Activated gamma-delta T cell (primary cell): Measurements from ENCODE around the gene RBM20.
"Not testable (repeated sequence)": the region's sequence is repeated elsewhere in the genome, so short reads cannot be mapped to it uniquely, and the experiment has no call there.

Source experiments
- DNase-seq: peaks from one replicate; lab custom pipeline; 2025; lab: John Stamatoyannopoulos, UW

RBM20 gene

GRCh38 chr10:110765513-110766319 lies 121.6 kb downstream of the RBM20 start:
- no peak for DNase-seq

DNA sequence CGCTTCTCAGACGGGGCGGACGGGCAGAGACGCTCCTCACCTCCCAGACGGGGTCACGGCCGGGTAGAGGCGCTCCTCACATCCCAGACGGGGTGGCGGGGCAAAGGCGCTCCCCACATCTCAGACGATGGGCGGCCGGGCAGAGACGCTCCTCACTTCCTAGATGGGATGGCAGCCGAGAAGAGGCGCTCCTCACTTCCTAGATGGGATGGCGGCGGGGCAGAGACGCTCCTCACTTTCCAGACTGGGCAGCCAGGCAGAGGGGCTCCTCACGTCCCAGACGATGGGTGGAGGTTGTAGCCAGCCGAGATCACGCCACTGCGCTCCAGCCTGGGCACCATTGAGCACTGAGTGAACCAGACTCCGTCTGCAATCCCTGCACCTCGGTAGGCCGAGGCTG lies 123.5 kb downstream of the RBM20 start:
- DNase-seq, result not testable (repeated sequence)

DNA sequence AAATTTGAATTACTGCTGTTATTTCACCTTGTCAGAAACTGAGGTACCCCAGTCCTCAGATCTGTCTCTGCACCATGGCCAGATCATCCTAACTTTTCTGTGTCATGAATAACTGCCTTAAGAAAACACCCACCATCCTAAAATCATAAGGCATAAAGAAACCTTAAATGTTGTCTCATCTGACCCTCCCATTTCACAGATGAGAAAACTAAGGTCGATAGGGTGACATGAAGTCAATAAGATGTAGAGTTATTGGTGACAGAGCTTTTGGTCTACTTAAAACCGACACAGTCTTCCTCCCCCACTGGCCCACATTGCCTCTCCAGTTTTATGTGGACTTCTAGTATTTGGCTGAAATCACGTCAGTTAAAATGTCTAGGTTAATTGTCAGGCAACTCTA lies 126.1 kb downstream of the RBM20 start:
- DNase-seq, result no peak

DNA sequence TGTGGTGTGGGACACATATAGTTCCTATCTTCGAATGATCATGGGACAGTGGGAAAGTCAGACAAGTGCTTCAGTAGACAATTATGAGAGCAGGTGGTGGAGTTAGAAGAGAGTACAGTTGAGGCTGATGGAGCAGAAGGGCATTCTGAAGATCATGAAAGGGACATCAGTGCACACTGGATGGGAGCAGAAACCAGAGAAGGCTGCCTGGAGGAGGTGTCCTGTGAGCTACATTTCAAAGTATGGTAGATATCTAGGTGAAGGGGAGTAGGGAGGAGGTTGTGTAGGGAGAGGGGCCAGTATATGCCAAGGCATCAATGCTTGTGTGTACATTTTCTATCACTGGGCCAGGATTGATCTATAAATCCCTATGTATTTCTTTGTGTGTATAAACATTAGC lies 127.3 kb downstream of the RBM20 start:
- no peak for DNase-seq

GRCh38 chr10:110771991-110772390 lies 127.9 kb downstream of the RBM20 start:
- DNase-seq, result no peak

GRCh38 chr10:110772454-110773025 lies 128.4 kb downstream of the RBM20 start:
- no peak for DNase-seq

DNA sequence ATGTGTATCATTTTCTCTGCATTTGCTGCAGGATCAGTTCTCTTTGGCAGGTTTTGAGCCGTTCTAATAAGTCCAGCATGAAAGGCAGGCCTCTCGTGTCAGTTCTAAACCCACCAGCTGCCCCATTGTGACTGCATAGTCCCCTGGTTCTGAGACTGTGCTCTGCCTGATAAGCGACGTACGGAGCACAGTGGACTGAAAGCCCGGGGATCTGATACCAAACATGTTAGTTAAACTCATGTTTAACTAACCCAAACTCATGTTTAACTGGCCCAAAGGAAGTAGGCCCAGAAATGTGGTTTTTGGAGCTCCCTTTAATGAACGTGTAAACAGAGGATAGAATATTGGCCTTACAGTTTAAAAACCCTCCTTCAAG lies 129.5 kb downstream of the RBM20 start:
- no peak for DNase-seq

- DNase-seq, result no peak
Observed at GRCh38 chr10:110774069-110775019, 130.2 kb downstream of the RBM20 start.

DNA sequence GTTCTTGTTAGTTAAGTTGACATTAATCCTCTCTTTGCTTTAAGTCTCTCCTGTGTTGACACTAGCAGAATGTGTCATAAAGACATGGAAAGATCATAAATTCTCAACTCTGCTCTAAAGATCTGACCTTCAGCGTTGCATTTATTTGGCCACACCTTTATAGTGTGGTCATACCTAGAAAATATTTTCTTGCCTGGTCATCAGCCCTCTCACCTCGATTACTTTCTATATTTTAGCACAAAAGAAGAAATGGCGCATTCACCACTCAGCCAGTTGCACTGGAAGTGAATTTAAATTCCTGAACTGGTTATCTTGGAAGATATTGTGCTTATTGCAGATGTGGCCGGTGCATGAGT lies 130.9 kb downstream of the RBM20 start:
- no peak for DNase-seq

DNA sequence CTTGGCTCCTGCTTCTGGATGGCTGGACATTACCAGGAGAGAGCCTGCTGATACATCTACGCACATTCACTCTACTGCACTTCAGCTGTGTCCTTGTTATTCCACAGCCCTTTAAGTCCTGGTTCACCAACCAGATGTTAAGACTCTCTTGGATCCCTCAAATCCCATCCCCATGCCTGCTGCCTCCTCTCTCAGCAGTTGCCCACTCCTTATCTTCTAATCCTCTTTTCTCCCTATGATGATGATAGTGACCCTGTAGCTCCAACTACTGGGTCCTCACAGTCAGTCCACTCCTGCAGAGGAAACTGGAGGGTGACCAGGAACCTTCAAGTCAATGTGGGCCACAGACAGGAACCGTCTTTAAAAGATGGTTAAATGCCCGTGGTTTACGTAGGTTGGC lies 131.3 kb downstream of the RBM20 start:
- no peak for DNase-seq

GRCh38 chr10:110777017-110777416 lies 132.9 kb downstream of the RBM20 start:
- no peak for DNase-seq

GRCh38 chr10:110777661-110778060 lies 133.5 kb downstream of the RBM20 start:
- no peak for DNase-seq

- DNase-seq, result no peak
Observed at GRCh38 chr10:110778211-110778610, 134.1 kb downstream of the RBM20 start.

- no peak for DNase-seq
Observed at GRCh38 chr10:110779489-110779888, 135.4 kb downstream of the RBM20 start.

DNA sequence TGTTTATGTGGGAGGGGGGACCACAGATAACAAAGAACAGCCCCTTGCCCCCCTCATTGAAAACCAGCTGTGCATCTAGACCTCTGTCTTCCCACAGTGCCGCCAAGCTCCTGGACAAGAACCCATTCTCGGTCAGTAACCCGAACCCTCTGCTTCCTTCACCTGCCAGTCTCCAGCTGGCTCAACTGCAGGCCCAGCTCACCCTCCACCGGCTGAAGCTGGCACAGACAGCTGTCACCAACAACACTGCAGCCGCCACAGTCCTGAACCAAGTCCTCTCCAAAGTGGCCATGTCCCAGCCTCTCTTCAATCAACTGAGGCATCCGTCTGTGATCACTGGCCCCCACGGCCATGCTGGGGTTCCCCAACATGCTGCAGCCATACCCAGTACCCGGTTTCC lies 136.6 kb downstream of the RBM20 start:
- no peak for DNase-seq

GRCh38 chr10:110781139-110781538 lies 137.0 kb downstream of the RBM20 start:
- no peak for DNase-seq

GRCh38 chr10:110782616-110783015 lies 138.5 kb downstream of the RBM20 start:
- DNase-seq, result no peak

- DNase-seq, result peak; percentile 18
Observed at GRCh38 chr10:110783509-110784107, 139.5 kb downstream of the RBM20 start.

GRCh38 chr10:110784198-110784597 lies 140.1 kb downstream of the RBM20 start:
- DNase-seq, result no peak

DNA sequence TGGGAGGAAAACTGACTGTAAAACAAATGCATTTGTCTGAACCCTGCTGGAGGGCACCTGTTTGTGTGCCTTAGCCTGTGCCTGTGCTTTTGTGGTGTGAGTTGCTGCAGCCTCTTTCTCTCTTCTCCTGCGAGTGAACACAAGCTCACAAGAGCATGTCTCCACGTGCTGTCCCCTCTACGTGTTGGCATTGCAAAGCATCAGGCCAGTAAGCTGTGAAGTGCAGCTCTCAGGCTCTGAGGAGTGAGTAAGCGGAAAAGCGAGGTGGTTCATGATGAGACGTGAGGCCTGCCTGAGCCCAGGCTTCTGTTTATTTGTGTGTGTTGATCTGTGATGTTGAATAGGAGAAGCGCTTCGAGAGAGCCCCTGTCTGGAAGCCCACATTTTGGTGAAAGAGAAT lies 142.0 kb downstream of the RBM20 start:
- no peak for DNase-seq

DNA sequence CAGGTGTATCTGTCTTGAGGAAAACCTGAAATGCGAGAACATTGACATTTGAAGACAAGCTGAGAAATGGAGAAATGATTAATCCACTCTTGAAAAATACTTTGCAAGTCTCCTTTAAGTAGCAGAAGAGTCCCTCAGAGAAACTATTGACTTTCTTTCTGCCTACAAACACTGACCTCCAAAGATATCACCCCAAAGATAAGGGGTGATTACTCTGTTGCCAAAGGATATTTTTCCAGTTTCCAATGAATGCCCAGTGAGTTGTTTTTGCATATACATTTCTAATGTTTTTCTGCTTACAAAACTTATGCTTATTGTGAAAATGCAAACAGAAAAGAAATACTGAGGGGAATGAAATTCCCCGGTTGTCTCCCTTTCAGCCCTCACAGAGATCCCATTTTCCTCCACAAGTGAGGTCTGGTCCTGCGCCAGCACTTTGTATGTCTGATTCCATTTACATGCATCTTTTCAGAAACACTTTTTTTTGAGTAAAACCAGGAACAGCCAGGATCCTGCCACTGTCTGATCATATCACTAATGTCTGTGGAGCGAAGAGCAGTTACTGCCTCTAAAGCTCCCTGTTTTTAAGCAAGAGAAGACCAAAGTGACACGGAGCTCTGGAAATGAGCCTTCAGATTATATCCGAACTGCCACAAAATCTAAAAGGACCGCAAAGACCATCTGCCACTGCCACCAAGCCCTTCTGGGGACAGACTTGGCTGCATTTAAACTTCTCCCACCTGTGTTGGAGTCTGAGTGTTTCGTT lies 144.7 kb downstream of the RBM20 start:
- no peak for DNase-seq
